ENCODE results near the gene DLGAP5.

The DLGAP5 gene

DNA sequence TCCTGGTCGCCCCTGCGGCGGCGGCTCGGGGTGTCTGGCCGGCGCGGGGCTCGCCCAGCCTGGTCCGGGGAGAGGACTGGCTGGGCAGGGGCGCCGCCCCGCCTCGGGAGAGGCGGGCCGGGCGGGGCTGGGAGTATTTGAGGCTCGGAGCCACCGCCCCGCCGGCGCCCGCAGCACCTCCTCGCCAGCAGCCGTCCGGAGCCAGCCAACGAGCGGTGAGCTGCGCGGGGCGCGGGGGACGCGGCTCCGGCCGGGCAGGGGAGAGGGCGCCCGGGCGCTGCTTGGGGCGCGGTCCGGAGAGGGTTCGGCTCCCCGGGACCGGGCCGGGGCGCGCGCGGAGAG, 62.3 kb downstream of the DLGAP5 start, which contains the start of gene LGALS3:
Gene LGALS3 (plus strand): TSS at position 167 of the 342 bp plus-strand sequence. CDS start 8,122 bp downstream, outside the sequence.
- no peak for DNase-seq (ENCODE audit: low read depth)

DNA sequence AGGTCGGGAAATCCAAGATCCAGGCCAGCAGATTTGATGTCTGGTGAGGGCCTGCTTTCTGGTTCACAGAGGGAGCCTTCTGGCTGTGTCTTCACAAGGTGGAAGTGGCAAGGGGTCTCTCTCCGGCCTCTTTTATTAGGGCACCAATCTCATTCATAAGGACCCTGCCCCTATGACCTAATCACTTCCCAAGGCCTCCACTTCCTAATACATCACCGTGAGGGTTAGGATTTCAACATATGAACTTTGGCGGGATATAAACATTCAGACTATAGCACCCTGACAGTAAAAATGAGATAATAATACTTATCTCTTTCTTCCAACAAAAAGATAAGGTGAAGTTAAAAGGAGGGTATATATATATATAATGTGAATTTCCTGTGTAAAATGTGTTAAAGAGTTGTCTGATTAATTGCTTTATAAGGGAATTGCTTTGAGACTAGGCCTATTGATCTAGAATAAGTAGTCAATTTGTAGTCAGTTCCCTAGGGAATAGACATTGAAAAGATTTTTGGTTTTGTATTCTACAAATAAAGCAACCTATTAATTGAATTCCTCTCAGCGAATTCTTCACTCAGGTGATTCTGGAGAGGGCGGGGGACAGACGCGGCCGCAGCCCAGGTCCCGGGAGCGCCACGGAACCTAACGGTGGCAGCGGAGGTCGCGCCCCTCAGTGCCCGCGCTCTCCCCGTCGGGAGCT, 62.8 kb downstream of the DLGAP5 start:
- DNase-seq (ENCODE audit: low read depth) = no peak

DNA sequence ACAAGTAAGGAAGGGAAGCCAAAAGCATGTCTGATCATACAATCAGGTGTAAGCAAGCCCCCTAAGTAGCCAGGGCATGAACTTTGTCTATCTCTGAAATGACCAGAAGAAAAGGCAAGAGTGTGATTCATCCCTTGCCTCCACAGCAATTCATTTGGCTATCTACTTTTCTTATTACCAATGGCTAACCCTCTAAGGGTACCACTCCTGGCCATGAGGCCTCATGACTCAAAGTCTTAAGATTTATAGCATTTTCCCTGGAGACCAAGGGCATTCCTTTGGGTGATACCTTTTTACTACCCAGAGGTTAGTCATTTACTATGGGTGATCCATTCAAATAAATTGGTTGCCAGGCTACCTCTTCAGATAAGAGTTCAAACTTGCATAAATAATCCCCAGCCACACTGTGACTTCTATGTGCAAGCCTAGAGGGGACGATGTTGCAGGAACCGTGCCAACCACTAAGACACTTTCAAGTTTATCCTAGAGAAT, 63.9 kb downstream of the DLGAP5 start:
- DNase-seq (ENCODE audit: low read depth) = no peak

DNA sequence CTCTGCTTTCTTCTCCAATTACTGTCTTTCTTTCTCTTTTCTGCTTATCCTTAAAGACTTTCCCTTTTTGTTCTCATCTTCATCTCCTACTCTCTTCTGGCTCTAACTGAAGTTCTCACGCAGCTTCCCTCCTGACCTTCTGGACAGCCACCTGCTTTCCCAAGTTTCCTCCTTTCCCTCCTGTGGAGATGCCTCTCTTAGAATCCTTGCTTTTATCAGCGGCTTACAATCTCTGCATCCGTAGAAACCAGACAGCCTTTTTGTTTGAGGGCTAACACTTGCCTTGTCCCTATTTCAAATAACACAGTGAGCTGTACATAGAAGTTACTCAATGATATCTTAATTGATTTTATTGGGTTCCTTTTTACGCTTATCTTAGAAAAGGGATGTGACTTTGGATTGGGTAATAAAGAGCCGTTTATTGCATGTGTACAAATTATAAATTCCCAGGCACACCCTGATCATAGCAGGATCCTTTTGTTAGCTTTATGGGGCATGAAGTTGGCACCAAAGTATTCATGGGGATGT, 64.4 kb downstream of the DLGAP5 start:
- no peak for DNase-seq (ENCODE audit: low read depth)

DNA sequence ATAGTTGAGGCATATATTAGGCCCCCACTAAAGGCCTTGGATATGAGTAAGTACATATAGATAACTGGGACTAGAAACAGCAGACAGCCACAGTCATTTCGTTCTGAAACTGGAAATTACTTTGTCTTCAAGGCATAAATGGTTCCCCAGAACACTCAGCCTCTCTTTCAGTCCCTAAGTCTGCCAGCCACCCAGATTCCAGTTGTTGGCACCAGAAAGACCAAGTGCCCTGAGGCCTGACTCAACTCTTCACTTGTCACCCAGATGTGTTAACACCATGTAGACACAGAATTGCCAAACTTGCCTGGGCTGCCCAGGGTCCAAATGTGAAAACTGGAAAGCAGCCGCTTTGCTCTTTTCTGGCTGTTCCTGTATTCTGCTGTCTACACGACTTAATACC, 65.4 kb downstream of the DLGAP5 start:
- no peak for DNase-seq (ENCODE audit: low read depth)

DNA sequence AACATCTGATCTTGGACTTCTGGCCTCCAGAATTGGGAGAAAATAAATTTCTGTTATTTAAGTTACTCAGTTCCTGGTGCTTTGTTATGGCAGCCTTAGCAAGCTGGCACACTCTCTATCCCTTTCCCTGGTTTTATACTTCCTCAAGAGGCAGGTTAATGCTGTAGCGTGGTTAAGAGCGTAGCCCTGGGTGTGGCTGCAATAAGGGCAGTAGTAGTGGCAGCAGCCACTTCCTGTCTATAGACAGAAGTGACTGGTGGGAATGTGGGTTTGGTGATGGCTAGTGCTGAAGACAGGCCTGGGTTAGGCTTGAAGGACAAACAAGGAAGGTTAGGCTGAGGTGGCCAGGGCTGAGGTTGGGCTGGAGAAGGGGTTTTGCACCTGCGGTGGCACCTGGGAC, 66.0 kb downstream of the DLGAP5 start:
- DNase-seq (ENCODE audit: low read depth) = no peak

DNA sequence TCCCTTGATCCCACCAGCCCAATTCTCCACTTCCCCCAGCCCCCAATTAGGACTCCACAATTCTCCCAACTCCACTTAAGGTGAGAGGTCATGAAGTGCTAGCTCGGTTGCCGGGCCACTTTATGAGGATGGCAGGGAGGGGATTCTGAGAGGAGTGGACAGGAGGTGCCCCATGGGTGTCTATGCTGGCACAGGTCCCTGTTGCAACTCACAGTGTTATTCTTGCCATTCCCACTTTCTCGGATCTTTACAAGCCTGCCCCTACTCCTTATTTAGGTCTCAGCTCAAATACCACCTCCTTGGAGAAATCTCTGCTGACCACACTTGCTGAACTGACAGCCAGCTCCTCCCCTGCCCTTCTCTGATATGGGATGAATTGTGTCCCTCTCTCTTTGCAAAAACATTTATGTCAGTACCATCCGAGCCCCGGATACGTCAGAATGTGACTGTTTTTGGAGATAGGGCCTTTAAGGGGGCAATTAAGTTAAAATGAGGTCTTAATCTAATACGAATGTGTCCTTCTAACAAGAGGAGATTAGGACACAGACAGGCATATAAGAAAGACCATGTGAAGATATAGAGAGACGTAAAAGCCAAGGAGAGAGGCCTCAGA, 66.5 kb downstream of the DLGAP5 start:
- no peak for DNase-seq (ENCODE audit: low read depth)

DNA sequence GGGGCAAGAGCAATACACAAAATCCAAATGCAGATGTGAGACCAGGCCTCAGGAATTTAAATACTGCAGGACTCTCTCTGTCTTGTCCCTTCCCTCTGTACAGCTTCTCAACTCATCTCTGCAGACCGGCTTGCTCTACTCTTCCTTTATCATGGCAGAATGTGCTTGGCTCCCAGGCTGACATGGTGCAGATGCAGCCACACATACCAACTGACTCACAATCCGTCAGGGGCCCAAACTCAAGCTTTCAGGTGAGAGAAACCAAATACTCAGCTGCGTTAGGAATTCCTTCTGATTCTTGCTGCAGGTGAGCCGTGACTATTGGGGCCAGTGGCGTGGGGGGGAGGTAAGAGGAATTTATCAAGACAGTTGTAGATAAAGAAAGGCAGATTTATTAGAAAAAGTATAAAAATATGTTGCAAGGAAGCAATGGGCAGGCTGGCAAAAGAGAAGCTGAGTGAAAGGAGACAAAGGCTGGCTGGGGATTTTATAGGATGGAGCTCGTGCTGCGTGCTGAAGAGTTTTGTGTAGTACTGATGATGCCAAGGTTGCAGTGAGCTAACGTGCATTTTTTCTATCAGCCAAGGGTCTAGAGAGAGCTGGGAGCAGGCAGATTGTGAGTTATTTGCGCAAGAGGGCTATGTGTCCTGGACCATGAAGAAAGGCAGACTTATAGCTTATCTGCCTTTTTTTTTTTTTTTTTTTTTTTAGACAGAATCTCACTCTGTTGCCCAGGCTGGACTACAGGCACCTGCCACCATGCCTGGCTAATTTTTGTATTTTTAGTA, 67.3 kb downstream of the DLGAP5 start:
- no peak for DNase-seq (ENCODE audit: low read depth)

DNA sequence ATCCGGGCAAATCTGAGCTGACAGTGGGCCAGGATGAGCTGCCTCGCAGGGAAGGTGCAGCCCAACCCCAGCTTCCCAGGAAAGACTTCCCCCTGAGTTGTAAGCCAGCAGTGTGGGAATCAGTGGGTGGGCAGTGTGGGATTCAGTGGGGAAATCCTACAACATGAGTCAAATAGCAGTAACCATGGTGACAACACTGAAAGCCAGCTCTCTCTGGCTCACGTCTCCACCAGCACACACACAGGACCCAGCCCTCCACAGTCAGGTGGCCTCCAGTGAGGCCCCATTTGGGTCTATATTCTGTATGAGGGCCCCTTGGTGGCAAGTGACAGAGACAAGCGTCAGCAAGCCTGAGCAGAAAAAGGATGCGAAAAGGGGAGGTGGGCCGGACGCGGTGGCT, 68.3 kb downstream of the DLGAP5 start:
- peak; percentile 76 for DNase-seq (ENCODE audit: low read depth)

DNA sequence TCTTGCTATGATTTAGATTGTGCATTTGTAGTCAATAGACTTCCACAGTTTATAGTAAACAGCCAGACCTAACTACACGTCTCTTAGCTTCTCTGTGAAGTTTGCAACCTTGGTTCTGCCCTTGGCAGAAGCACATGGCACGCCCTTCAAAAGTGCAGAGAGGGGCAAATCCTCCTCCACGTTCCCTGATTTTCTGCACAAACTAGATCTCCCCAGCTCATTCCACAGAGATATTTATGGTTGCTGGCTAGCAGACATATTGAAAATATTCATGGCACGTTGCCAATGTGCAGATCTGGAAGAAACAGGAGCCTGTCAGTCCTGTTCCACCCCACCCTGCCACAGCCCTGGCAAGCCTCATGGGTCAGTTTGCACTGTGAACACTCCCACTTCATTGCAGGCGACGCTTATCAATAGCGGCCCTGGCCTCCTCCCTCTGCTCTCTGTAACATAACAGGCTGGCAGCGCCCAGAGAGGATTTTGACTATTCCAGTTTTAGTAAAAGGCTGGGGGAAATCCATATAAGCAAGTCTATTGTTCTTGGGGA, 68.9 kb downstream of the DLGAP5 start:
- no peak for DNase-seq (ENCODE audit: low read depth)

DNA sequence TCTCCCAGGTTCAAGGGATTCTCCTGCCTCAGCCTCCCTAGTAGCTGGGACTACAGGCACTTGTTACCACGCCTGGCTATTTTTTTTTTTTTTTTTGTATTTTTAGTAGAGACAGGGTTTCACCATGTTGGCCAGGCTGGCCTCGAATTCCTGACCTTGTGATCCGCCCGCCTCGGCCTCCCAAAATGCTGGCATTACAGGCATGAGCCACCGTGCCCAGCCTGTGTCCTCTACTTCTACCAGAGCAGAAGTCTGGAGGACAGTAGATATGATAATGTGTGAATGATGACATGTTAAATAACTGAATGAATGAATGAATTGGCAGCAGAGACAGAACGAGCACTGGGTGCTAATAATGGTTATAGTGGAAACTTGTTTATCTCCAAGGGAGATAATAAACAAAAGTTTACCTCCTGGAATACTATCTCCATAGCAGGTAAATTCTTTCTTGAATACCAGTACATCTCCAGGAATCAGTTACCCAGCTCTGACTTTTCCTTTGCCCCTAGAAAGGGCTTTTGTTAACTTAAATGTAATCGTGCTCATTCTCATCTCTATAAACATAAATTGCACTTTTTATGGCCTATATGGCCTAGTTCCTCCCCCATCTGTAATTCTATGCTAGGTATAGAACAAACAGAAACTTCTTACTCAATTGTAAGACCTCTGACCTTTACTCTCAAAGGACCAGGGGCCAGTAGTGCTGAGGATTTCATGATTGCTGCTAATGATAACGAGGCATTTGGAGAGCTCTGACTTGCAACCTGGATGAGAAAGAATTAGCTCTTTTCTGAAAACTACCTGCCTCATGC, 69.6 kb downstream of the DLGAP5 start:
- no peak for DNase-seq (ENCODE audit: low read depth)

DNA sequence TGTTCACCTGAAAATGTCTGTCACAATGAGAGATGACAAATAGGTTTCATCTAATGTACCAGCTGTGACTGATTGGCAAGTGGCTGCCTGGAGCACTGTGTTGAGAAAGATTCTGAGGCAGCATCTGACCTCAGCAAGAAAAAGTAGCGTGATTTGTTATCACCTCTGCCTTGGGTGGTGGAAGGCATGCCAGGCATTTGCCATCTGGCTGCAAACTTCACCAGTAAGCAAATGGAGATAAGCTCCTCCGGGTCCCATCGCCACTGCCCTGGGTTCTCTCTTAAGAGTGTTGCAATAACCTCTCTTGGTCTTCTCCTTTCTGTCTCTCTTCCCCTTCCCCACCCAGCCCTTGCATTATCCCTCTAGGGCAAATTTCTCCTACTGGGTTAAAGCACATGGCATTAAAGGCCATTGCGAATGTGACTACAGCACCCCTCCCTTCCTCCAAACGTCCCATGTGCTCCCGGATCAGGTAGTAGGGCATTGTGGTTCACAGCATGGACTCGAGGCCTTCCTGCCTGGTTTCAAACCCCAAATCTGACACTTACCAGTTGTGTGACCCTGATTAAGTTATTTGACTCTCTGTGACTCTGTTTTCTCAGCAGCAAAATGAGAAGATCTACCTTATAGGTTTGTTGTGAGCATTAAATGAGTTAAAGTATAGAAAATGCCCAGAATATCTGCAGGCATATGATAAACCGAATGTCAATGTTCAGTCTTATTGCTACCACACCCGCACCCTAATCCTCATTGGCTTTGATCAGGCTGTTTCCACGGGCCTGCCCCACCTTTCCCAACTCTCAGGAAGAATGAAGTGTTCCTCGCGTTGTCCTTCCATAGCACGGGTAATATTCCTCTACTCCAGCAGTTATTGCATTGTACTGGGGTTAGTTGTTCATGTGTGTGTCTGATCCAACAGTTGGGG, 70.6 kb downstream of the DLGAP5 start:
- DNase-seq (ENCODE audit: low read depth) = no peak

DNA sequence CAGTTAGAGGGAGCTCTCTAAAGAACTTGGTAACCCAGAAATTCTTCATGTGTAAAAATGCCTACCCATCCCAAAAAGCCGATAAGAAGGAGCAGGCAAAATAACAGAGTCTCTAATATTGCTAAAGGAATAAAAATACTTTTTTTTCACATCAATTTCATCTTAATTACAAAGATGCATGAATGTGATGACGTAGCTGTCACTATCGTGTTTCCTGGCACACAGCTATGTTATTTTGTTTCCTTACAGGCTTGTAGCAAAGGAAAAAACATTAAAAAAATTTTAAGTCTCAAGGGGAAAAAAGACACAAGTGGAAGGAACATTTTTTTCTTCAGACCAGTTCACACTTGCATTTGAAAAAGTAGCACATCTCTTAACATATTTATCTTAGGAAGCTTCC, 72.6 kb downstream of the DLGAP5 start:
- no peak for DNase-seq (ENCODE audit: low read depth)

DNA sequence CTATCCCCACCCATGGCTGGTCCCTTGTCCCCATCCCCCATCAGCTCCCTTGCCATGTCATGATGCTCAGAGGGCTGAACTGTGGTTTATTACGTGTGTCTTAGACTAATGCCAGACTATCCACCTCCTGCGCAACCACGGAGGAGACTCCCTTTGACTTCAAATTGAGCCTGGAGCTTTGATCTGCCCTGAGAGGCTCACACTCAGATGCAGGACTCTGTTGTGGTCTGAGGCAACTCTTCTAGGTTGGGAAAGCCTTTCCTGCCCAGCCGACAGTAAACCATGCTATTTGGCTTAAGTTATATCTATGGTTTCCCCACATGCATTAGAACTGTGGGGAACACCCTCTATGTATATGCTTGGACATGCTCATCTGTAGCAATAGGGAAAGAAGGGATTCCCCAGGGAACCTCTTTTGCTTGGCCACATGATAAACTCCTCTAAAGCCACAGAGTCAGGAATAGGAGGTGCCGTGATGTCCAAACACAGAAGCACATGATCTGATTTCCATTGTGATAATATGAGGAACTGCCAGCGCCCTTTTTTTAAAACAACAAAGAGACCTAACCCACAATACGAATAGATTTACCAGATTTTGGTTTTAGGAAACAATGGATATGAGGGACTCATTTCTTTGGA, 73.5 kb downstream of the DLGAP5 start:
- no peak for DNase-seq (ENCODE audit: low read depth)

DNA sequence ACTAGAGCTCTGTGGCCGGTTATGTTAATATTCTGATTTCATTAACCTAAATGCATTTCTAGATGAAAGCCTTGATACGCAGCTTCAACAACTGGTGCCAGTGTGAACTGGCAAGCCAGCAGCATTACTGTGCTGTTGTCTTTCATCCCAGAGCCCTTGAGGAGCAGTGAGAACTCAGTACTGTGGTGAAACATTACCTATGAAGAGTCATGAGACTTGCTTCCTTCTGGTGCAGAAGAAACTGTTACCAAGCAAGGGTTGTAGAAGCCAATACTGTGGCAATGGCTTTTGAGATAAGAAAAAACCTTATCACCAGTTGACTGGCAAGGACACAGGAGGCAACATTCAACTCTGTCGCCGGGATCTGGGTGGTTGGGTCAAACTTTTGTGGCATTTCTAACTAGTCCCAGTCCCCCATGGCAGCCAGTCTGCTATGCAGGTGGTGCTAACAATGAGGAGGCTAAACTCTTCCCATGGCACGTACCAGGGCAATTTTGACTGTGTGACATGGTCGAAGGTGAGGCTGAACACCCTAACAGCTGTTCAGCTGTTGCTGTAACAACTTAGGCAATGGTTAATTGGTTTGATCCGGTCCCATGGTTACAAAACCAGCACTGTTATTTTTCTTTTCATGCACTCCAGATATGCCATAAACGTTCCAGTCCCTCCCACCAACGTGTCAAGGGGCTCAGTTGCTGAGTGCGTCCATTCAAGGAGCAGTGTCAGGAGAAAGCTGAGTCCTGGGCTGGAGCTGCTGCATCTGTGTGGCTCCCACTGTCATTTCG, 74.9 kb downstream of the DLGAP5 start:
- no peak for DNase-seq (ENCODE audit: low read depth)

DNA sequence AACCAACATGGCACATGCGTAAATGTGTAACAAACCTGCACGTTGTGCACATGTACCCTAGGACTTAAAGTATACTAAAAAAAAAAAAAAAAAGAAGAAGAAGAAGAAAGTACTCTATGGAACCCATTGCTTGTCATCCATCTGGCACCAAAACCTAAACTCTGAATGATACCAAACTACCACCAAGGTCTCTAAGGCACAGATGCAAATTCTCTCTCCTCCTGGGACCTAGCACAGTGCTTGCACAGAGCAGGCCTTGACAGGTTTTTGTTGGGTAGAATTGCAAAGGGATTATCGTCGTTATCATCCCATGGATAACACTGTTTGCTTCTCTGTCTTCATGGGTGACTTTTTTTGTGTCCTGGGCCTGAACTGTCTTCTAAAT, 75.5 kb downstream of the DLGAP5 start:
- DNase-seq (ENCODE audit: low read depth) = no peak

DNA sequence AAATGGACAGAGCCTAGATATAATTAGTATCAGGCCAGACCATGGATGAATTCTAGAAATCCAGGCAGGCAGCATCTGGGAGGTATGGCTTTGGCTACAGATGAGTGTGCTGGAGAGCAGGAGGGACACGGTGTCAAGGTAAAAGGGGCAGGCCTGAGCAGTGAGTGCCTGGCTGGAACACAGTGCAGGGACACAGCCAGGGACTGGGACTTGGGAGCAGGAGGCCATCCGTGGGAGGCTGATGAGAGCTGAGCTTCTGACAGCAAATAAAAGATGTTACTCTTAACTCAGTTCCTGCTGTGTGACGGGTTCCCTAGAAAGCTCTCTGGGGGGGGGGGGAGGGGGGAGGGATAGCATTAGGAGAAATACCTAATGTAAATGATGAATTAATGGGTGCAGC, 75.9 kb downstream of the DLGAP5 start:
- no peak for DNase-seq (ENCODE audit: low read depth)

DNA sequence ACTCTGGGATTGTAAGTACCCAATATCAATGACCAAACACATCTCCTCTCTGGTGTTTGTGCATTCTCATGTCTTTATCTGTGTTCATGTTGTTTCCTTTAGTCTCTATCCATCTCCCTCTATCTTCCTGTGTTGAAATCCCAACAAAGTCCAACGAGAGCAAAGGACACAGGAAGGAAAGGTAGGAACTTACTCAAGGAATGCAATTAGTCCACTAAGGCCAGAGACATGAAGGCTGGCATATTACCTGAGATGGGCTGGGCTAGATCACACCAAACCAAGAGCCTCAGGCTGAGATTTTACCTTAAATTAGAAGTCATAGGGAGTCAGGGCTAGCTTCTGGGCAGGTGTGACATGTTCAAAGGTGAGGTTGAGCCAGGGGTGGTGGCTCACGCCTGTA, 76.7 kb downstream of the DLGAP5 start:
- DNase-seq (ENCODE audit: low read depth) = no peak

DNA sequence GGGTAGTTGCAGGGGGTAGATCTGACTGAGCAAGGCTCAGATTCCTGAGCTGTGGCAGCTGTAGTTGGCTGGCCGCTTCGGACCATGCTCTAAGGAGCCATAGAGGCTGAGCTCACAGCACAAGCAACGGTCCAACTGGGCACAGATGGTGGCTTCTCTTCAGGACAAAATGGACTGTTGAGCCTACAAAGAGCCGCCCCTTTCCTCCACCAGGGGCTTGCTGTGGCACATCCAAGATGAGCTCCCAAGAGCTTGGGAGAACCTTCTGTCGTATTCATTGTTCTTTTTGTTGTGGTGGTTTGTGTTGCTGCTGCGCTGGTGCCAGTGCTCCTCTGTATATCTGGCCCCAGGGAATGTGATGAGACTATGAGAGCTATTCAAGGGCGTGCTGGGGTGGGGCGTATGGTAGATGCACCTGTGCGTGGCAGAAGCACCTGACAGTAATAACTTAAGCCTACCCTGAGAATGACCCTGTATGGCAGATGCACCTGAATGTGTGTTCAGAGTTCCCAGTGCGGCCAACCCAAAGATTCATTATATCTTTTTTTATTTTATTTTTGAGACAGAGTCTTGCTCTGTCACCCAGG, 80.2 kb downstream of the DLGAP5 start:
- no peak for DNase-seq (ENCODE audit: low read depth)

Data from GM04503 (cell line).